BJ (cell line): ENCODE measurements around the gene PDGFC. TPM values are rescaled to one million over a fixed set of nuclear protein-coding genes. Genes with fewer than 3 reads are reported as not detected.
A peak's percentile ranks its signal among the peaks of the same experiment; 100 is the strongest.

ENCODE experiments used
- CTCF ChIA-PET: fragments of 350-600 bp; formaldehyde crosslinking; extraction: SDS; loops from one replicate; lab custom pipeline; 2021; ENCODE audit warnings: antibody characterized with exemption, inconsistent platforms; lab: Yijun Ruan, JAX
- POLR2A ChIA-PET: fragments of 300-600 bp; sonication (Branson Sonifier 250); formaldehyde crosslinking; extraction: SDS; loops from one replicate; lab custom pipeline; 2021; ENCODE audit warnings: antibody characterized with exemption; lab: Charles Lee
- DNase-seq: peaks from one replicate; pipeline ENCODE4 v3.0.0-alpha.2; 2011; ENCODE audit warnings: low read depth
- H3K27me3 ChIP-seq: 2 replicates; pipeline ENCODE4 v1.6.0; 2011; ENCODE audit warnings: low read length; ENCODE audit not compliant: control insufficient read depth, insufficient read depth
- H3K36me3 ChIP-seq: 2 replicates; pipeline ENCODE4 v1.5.1; 2011; ENCODE audit warnings: low read length; ENCODE audit not compliant: control insufficient read depth, insufficient read depth
- H3K4me3 ChIP-seq: 2 replicates; pipeline ENCODE4 v1.5.1; 2011; ENCODE audit warnings: low read depth, mild to moderate bottlenecking, control low read depth, low read length
- polyA plus RNA-seq: library from polyadenylated mRNA; depleted of rRNA; stranded (reverse); fragments of >200 nt; gene quantifications from 2 replicates; pipeline ENCODE4 v1.2.3, GENCODE V29; 2011
- TF ChIP-seq, protein P1 (sequence below): IDR thresholded peaks from 2 replicates; pipeline ENCODE4 v1.5.1; 2011; ENCODE audit warnings: low read depth, mild to moderate bottlenecking, control low read depth, inconsistent platforms, low read length, moderate library complexity; ENCODE audit not compliant: insufficient read depth

PDGFC gene
- polyA plus RNA-seq, 1 experiment, result 22.4 TPM

DNA sequence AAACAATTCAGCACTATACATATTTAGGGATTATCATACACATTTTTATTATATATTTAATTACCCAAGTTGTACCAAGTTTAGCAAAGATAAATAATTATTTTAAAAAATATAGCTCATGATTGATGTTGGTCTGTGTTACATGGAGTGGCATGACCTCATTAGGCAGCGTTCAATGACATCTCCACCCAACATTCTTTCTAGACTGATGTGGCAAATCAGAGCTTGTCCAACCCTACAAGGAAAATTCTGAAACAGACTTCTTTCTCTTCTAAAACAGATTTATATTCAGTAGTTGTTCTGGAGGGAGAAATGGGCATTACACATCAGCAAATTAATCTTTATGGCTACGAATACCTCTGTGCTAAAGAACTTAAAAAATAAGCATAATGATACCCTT is 189.7 kb downstream of the PDGFC start:
- TF ChIP-seq, protein P1, sequence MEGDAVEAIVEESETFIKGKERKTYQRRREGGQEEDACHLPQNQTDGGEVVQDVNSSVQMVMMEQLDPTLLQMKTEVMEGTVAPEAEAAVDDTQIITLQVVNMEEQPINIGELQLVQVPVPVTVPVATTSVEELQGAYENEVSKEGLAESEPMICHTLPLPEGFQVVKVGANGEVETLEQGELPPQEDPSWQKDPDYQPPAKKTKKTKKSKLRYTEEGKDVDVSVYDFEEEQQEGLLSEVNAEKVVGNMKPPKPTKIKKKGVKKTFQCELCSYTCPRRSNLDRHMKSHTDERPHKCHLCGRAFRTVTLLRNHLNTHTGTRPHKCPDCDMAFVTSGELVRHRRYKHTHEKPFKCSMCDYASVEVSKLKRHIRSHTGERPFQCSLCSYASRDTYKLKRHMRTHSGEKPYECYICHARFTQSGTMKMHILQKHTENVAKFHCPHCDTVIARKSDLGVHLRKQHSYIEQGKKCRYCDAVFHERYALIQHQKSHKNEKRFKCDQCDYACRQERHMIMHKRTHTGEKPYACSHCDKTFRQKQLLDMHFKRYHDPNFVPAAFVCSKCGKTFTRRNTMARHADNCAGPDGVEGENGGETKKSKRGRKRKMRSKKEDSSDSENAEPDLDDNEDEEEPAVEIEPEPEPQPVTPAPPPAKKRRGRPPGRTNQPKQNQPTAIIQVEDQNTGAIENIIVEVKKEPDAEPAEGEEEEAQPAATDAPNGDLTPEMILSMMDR, result no peak
- ChIA-PET POLR2A (no interaction called here), CTCF (no interaction called here)
- H3K36me3 ChIP-seq, result no peaks in the 10 kb centered on the region; the same call in 1 of the 2 replicates
- no peak for DNase-seq
- H3K27me3 ChIP-seq, result no peaks in the 10 kb centered on the region
- no peak overlapping the region for H3K4me3 ChIP-seq

DNA sequence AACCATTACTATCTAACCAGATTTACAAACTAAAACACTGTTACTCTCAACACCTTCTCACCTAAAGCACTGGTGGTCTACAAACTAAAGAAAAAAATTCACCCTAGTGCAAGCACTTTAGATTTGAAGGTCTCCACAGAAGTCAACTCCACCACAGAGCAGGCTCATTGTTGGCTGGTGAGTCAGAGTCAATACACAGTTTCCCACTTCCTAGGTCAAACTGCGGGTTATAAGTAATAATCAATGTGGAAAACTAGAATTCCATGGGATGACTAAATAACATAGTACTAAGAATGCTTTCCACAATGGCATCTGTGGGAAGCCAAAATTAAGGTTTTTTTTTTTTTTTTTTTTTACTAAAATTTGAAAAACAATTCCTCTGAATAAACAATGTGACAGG is 191.8 kb downstream of the PDGFC start:
- peak; percentile 68 for DNase-seq
- ChIA-PET POLR2A (no interaction called here), CTCF (interaction anchor here (1.1 to 1.2 kb wide), 2 partner anchors 10 to 303 kb away, joined by 3 to 5 read pairs; no protein-coding TSS in a partner anchor)
- TF ChIP-seq, protein P1, result no peak
- H3K36me3 ChIP-seq, result no peaks in the 10 kb centered on the region; the same call in 1 of the 2 replicates
- no peak overlapping the region for H3K4me3 ChIP-seq
- H3K27me3 ChIP-seq, result no peaks in the 10 kb centered on the region

DNA sequence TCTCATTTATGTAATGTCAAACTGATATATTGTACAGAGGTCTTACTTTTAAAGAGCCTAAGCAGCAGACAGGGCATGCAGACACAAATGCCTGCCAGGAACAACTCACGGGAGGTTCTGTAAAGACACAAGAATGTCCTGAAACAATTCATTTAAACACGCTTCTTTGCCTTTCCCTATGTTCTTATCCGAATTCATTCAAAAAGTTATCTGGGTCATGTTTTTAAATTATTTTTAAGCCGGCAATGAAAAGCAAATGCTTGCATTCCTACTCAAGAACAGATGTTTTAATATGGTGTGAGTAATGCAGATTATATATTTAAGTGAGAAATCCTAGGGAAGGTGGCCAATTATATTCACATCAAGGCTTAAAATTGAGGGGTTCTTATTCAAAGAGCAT is 192.6 kb downstream of the PDGFC start:
- CTCF ChIA-PET, result no interaction called here
- H3K36me3 ChIP-seq, result no peaks in the 10 kb centered on the region; the same call in 1 of the 2 replicates
- H3K27me3 ChIP-seq, result no peaks in the 10 kb centered on the region
- POLR2A ChIA-PET, result interaction anchor here (0.5 to 0.6 kb wide), 2 partner anchors 60 to 295 kb away, joined by 3 to 4 read pairs; no protein-coding TSS in a partner anchor
- DNase-seq, result no peak
- TF ChIP-seq, protein P1, result no peak
- no peak overlapping the region for H3K4me3 ChIP-seq

DNA sequence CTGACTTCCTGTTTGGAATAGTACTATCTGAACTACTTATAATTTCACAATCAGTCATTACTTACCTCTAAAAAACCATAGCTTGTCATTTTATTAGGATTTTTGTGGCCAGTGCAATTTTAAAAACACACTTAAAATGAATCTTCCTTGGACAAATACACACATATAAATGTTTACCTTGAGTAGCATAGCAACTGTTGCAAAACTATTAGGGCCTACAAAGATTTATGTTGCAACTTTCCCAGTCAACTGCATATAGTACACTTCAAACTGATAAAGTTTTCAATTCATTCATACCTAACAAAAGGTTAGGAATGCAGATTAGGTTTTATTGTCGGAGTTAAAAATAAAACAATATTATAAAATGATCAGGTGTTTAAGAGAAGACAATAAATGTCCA is 193.0 kb downstream of the PDGFC start:
- peak; percentile 96 for DNase-seq
- Histone ChIP-seq H3K27me3 (no peaks in the 10 kb centered on the region), H3K36me3 (no peaks in the 10 kb centered on the region; the same call in 1 of the 2 replicates), H3K4me3 (no peak overlapping the region)
- TF ChIP-seq, protein P1, result no peak
- ChIA-PET POLR2A (interaction anchor here (0.5 to 0.6 kb wide), 2 partner anchors 59 to 295 kb away, joined by 3 to 4 read pairs; no protein-coding TSS in a partner anchor), CTCF (no interaction called here)

DNA sequence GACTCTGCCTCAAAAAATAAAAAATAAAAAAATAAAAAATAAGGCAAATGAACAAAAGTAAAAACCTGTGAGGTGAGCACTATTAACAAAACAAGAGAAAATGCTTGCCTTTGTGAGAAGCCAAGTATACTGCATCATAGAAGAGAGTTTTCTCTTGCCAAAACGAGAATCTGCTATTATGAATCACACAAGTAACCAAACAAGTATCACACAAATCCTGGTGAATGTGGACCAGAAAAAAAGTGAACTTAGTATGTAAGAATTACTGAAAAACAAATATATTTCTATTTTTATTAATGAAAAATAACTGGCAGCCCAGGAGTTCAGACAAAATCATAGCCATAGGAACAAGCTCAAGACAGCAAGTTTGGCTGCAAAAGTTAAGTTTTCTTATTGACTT is 193.5 kb downstream of the PDGFC start:
- Histone ChIP-seq H3K36me3 (no peaks in the 10 kb centered on the region), H3K27me3 (no peaks in the 10 kb centered on the region), H3K4me3 (no peak overlapping the region)
- TF ChIP-seq, protein P1, result no peak
- CTCF ChIA-PET, result no interaction called here
- no peak for DNase-seq
- POLR2A ChIA-PET, result no interaction called here
